Naive thymus-derived CD8-positive, alpha-beta T cell (primary cell): Measurements from ENCODE around the gene SUSD6. TPM values are rescaled to one million over a fixed set of nuclear protein-coding genes. Genes with fewer than 3 reads are reported as not detected.

Experiments
- ATAC-seq, 2 donors: fragments of 150-1000 bp; cut with Tn5 transposase in 1 of 2; sonication (Bioruptor Pico), chemical (Tn5 transposase) in 1 of 2; 1 replicate in 1 of 2; 2 replicates in 1 of 2; pipeline ENCODE4 v1.10.0; 2021; ENCODE audit warnings: mild to moderate bottlenecking in 2 of 2, moderate library complexity in 2 of 2
- POLR2A ChIA-PET: fragments of 350-600 bp; sonication (Branson Sonifier 250); formaldehyde crosslinking; loops from one replicate; lab custom pipeline; 2021; ENCODE audit warnings: antibody characterized with exemption; lab: Charles Lee
- DNase-seq, 10 donors: peaks; one replicate each; pipeline versions ENCODE4 v3.0.0 to v3.0.0-alpha.2; 2020 to 2022
- H3K27ac Mint-ChIP-seq, 10 donors: one replicate each; pipeline ENCODE4 v1.8.0; 2020 to 2022; ENCODE audit warnings: mild to moderate bottlenecking in 10 of 10, mixed read lengths in 10 of 10, moderate library complexity in 4 of 10, inconsistent platforms in 1 of 10
- H3K27me3 Mint-ChIP-seq, 5 donors: one replicate each; pipeline ENCODE4 v1.8.0; 2021 to 2022; ENCODE audit warnings: mixed read lengths in 5 of 5
- H3K36me3 Mint-ChIP-seq, 3 donors: one replicate each; pipeline ENCODE4 v1.8.0; 2020 to 2022; ENCODE audit warnings: mixed read lengths in 3 of 3, mild to moderate bottlenecking in 2 of 3, inconsistent platforms in 1 of 3
- H3K4me1 Mint-ChIP-seq, 4 donors: one replicate each; pipeline ENCODE4 v1.8.0; 2021 to 2022; ENCODE audit warnings: mixed read lengths in 4 of 4
- H3K4me3 Mint-ChIP-seq, 10 donors: one replicate each; pipeline ENCODE4 v1.8.0; 2020 to 2022; ENCODE audit warnings: mild to moderate bottlenecking in 10 of 10, mixed read lengths in 10 of 10, moderate library complexity in 6 of 10, inconsistent platforms in 1 of 10
- H3K9me3 Mint-ChIP-seq, 9 donors: one replicate each; pipeline ENCODE4 v1.8.0; 2020 to 2022; ENCODE audit warnings: mixed read lengths in 9 of 9, mild to moderate bottlenecking in 3 of 9, inconsistent platforms in 1 of 9, moderate library complexity in 1 of 9
- polyA plus RNA-seq, 3 donors: library from polyadenylated mRNA; unstranded; fragments of 300-500 nt; fragmentation: Illumina TruSeq; gene quantifications; one replicate each; pipeline ENCODE4 v1.2.3, GENCODE V29; 2021
- total RNA-seq, 8 experiments: library from RNA in 2 of 8; stranded (reverse) in 2 of 8; gene quantifications; one replicate each; pipeline ENCODE4 v1.2.3 and lab custom pipeline; 2021 to 2026

The SUSD6 gene
- total and polyA plus RNA-seq, 5 experiments from 2014 or later, result 4.5 to 38.8 (median 6.8) TPM

DNA sequence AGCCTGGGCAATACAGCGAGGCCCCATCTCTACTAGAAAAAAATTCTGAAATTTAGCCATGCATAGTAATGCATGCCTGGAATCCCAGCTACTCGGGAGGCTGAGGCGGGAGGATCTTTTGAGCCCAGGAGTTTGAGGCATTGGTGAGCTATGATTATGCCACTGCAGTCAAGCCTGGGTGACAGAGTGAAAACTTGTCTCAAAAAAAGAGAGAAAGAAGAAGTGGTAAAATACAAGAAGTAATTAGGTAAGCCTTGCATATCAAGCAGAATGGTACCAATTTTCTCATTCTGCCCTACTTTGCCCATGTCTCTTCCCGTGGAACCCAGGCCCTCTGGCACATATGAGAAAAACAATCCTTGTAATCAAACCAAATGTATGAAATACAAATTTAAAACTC lies 70.7 kb downstream of the SUSD6 start:
- Mint-ChIP-seq H3K4me3 (peak overlapping the region in 2 of 10 donors; percentile 3 to 44), H3K27ac (peak overlapping the region in 5 of 10 donors; percentile 22 to 85 (median 52)), H3K4me1 (peaks cover 37 to 73% (median 62%) of the 10 kb centered on the region in 4 donors), H3K36me3 (peaks cover 0 to 17% (median 10%) of the 10 kb centered on the region in 3 donors), H3K9me3 (no peaks in the 10 kb centered on the region), H3K27me3 (no peaks in the 10 kb centered on the region)
- no peak for DNase-seq
- ATAC-seq, result no peak
- POLR2A ChIA-PET, result interaction anchor here (0.6 kb wide), 1 partner anchor 58 kb away, joined by 4 read pairs; no protein-coding TSS in a partner anchor

DNA sequence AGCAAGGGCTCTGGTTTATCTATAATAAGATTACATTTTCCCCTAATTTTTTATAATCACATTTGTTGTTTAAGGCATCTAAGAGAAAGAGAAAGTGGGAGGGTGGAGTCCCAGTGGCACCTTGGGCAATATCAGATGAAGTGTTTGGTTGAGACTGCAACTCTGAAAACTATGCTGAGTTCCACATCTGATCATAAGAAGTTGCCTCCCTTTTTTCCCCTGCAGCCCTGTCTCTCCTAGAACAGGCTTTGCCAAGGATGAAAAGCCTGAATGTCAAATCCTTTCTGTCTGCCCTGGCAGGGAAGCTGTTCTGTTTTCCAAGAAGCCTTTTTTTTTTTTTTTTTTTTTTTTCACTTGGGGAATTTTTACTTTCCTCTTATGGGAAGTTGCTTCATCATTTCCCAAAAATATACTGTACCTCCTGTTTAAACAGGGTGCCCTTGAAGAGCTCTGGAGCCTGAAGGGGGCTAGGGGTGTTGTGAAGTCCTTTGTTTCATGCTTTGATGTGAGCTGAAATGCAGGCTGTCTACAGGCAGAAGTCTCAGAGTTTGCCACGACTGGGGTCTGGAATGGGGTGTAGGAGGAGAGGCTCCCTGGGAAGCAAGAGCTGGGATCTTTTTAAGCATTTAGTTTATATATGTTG lies 71.3 kb downstream of the SUSD6 start:
- Mint-ChIP-seq H3K4me1 (peaks cover 38 to 76% (median 63%) of the 10 kb centered on the region in 4 donors), H3K27ac (peak overlapping the region in 7 of 10 donors; percentile 16 to 85 (median 61)), H3K9me3 (no peaks in the 10 kb centered on the region), H3K36me3 (peaks cover 0 to 17% (median 10%) of the 10 kb centered on the region in 3 donors), H3K27me3 (no peaks in the 10 kb centered on the region), H3K4me3 (peak overlapping the region in 2 of 10 donors; percentile 3 to 44)
- ATAC-seq (peak in 1 of 2 donors; percentile 40), DNase-seq (no peak)
- POLR2A ChIA-PET, result interaction anchor here (0.6 kb wide), 1 partner anchor 59 kb away, joined by 4 read pairs; no protein-coding TSS in a partner anchor

GRCh38 chr14:69683971-69684370 lies 72.6 kb downstream of the SUSD6 start:
- H3K9me3 Mint-ChIP-seq, result no peaks in the 10 kb centered on the region
- peaks cover 44 to 82% (median 66%) of the 10 kb centered on the region in 4 donors for H3K4me1 Mint-ChIP-seq
- POLR2A ChIA-PET, result no interaction called here
- H3K36me3 Mint-ChIP-seq, result peaks cover 0 to 15% (median 10%) of the 10 kb centered on the region in 3 donors
- ATAC-seq (no peak), DNase-seq (no peak)
- peak overlapping the region in 7 of 10 donors; percentile 10 to 85 (median 48) for H3K27ac Mint-ChIP-seq
- no peaks in the 10 kb centered on the region for H3K27me3 Mint-ChIP-seq
- no peak overlapping the region for H3K4me3 Mint-ChIP-seq

DNA sequence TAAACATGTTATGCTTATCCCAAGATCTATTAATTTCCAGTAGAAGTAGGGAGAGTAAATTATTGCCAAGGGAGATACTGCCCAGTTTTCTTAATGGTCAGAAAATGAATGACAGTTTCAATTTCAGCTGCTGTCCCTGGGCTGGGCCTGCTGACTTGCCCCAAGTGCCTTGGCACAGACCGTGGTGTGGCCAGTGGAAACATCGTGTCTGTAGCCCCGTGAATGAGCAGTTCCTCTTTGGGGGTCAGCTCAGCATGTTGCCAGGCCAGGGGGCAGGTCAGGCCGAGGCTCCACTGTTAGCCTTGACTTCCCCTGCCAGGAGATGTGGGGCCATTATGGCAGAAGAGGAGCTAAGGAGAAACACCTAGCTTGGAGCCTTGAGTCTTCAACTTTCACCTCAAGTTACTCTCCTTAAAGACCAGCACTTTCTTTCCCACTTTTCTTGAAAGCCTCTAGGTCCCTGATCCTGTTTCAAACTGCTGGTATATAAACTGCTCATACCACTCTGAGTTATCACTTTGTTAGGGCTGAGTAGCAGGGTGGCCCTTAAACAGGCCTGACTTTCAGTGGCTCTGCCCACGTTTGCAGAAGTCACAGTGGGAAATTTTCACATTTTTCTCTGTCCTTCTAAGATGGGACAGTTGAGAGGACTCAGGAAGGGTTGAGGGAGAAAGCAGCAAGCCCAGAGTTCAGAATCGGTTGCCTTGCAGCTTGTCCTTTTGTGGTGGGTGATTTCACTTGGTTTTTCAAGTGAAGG lies 73.2 kb downstream of the SUSD6 start:
- no peak overlapping the region for H3K4me3 Mint-ChIP-seq

DNA sequence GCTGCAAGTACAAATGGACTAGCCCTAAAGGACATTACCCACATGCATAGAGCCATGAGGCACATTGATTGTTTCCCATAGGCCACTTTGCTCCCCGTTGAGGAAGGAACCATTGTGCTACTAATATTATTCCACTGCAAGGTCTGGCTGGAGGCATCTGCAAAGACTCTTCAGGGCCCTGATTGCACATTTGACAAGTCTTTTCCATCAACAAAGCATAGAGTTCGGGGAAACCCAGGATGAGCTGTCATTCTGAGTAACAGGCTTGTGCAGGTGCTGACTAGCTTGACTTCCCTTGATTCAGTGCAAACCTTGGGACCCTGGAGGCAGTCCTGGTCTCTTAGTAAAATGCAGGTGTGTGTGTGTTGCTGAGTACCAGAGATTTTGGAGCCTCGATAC lies 73.8 kb downstream of the SUSD6 start:
- Mint-ChIP-seq H3K27me3 (no peaks in the 10 kb centered on the region), H3K27ac (peak overlapping the region in 2 of 10 donors; percentile 71 to 85), H3K9me3 (no peaks in the 10 kb centered on the region), H3K4me3 (no peak overlapping the region), H3K36me3 (peaks cover 0 to 22% (median 8%) of the 10 kb centered on the region in 3 donors), H3K4me1 (peaks cover 44 to 83% (median 66%) of the 10 kb centered on the region in 4 donors)
- POLR2A ChIA-PET, result no interaction called here
- no peak for DNase-seq
- ATAC-seq, result no peak

More for the DNA sequence above, 73.2 kb downstream of the SUSD6 start:
- Mint-ChIP-seq H3K36me3 (peaks cover 0 to 20% (median 10%) of the 10 kb centered on the region in 3 donors), H3K9me3 (no peaks in the 10 kb centered on the region), H3K27ac (peak overlapping the region in 4 of 10 donors; percentile 32 to 85 (median 74)), H3K27me3 (no peaks in the 10 kb centered on the region), H3K4me1 (peaks cover 45 to 81% (median 68%) of the 10 kb centered on the region in 4 donors)
- POLR2A ChIA-PET, result no interaction called here
- ATAC-seq (no peak), DNase-seq (no peak)

DNA sequence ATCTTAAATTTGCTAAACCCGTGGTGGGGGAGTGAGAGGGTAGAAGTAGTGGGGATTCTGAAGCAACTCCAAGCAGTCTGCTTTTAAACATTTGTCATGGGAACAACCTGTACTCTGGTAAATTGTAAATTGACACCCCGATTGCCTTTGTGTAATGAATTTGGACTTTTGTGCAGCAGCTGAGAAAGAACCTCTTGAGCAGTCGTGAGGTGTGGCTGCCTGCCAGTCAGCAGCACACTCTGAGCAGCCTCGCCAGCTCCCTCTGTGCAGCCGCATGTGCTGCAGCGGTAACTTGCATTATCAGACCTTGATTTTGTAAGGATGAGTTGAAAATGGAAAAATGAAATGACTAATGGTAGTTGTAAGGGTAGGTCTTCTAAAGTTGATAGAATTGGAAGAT lies 74.3 kb downstream of the SUSD6 start:
- H3K36me3 Mint-ChIP-seq, result peaks cover 0 to 26% (median 8%) of the 10 kb centered on the region in 3 donors
- peak overlapping the region in 1 of 10 donors; percentile 23 for H3K4me3 Mint-ChIP-seq
- H3K27ac Mint-ChIP-seq, result peak overlapping the region in 5 of 10 donors; percentile 34 to 85 (median 45)
- POLR2A ChIA-PET, result no interaction called here
- H3K27me3 Mint-ChIP-seq, result no peaks in the 10 kb centered on the region
- no peaks in the 10 kb centered on the region for H3K9me3 Mint-ChIP-seq
- ATAC-seq (no peak), DNase-seq (no peak)
- H3K4me1 Mint-ChIP-seq, result peaks cover 39 to 82% (median 65%) of the 10 kb centered on the region in 4 donors

- Mint-ChIP-seq H3K27me3 (no peaks in the 10 kb centered on the region), H3K36me3 (peaks cover 0 to 21% (median 2%) of the 10 kb centered on the region in 3 donors), H3K4me1 (peaks cover 33 to 76% (median 62%) of the 10 kb centered on the region in 4 donors), H3K9me3 (no peaks in the 10 kb centered on the region), H3K4me3 (no peak overlapping the region), H3K27ac (peak overlapping the region in 2 of 10 donors; percentile 22 to 30)
- no peak for ATAC-seq
- POLR2A ChIA-PET, result interaction anchor here (1.3 kb wide), 1 partner anchor 18 kb away, joined by 3 read pairs; no protein-coding TSS in a partner anchor
- no peak for DNase-seq
Measured at GRCh38 chr14:69687606-69688298, 76.4 kb downstream of the SUSD6 start.

DNA sequence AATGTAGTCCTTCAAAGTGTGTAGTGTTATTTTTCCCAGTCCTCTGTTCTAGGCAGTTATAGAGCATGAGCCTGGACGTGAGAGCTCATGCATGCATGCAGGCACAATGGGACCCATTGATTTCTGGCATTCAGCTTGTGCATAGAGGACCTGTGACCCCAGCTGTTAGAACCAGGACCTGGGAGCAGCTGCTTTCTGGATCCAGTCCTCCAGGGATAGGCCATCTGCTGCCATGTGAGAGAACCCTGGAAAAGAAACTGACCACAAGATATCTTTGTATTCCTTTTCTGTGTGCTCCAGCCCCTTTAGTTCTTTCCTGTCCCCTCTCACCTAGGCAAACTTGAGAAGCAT lies 76.9 kb downstream of the SUSD6 start:
- Mint-ChIP-seq H3K4me1 (peaks cover 31 to 76% (median 62%) of the 10 kb centered on the region in 4 donors), H3K9me3 (no peaks in the 10 kb centered on the region), H3K27ac (peak overlapping the region in 2 of 10 donors; percentile 22 to 30), H3K36me3 (peaks cover 0 to 21% (median 2%) of the 10 kb centered on the region in 3 donors), H3K27me3 (no peaks in the 10 kb centered on the region), H3K4me3 (no peak overlapping the region)
- DNase-seq, result no peak
- POLR2A ChIA-PET, result interaction anchor here (1.3 kb wide), 1 partner anchor 17 kb away, joined by 3 read pairs; no protein-coding TSS in a partner anchor
- ATAC-seq, result no peak

DNA sequence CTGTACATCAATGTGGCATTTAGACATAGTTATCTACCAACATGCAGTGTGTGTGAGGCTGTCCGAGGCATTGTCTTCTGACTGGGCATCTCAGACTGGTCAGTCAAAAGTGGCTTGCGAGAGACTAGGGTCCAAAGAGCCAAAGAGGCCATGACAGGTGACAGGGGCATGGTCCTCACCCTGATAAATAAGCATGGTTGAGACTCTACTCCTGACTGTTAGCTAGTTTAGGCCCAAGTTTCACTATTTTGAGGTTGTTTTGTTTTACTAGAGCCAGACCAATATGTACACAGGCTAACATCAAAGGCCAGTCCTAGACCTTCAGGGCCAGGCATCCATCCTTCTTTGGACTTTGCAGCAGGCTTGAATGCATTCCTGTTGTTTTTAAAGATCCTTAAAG lies 78.6 kb downstream of the SUSD6 start:
- peak overlapping the region in 2 of 10 donors; percentile 43 to 48 for H3K27ac Mint-ChIP-seq
- no peak for ATAC-seq
- no peak overlapping the region for H3K4me3 Mint-ChIP-seq

GRCh38 chr14:69692594-69692993 lies 81.2 kb downstream of the SUSD6 start:
- DNase-seq, result no peak
- Mint-ChIP-seq H3K4me3 (no peak overlapping the region), H3K27me3 (no peaks in the 10 kb centered on the region), H3K27ac (peak overlapping the region in 6 of 10 donors; percentile 0 to 53 (median 14)), H3K9me3 (no peaks in the 10 kb centered on the region), H3K36me3 (peaks cover 0 to 22% (median 2%) of the 10 kb centered on the region in 3 donors), H3K4me1 (peaks cover 44 to 86% (median 73%) of the 10 kb centered on the region in 4 donors)
- POLR2A ChIA-PET, result no interaction called here
- ATAC-seq, result no peak

More for the DNA sequence above, 78.6 kb downstream of the SUSD6 start:
- H3K4me1 Mint-ChIP-seq, result peaks cover 35 to 76% (median 66%) of the 10 kb centered on the region in 4 donors
- DNase-seq, result no peak
- no peaks in the 10 kb centered on the region for H3K27me3 Mint-ChIP-seq
- no peaks in the 10 kb centered on the region for H3K9me3 Mint-ChIP-seq
- H3K36me3 Mint-ChIP-seq, result peaks cover 0 to 25% (median 2%) of the 10 kb centered on the region in 3 donors
- POLR2A ChIA-PET, result no interaction called here

DNA sequence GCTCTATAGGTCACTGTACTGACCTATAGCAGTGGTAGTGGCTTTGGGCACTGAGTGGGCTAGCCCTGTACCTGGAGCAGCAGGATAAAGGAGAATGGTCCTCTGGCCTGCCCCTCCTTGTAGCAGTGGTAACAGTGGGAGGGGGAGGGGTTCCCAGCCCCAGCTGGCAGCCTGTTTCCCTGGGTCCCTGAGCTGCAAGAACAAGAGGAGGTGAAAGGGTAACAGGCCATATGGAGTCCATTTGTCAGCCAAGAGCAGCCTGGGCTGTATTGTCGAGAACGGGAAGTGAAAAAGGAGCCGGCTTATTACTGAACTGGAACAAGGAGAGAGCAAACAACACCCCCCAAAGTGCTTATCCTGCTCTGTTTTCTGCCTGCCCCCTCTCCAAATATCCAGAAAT lies 81.7 kb downstream of the SUSD6 start:
- ATAC-seq (peak in 1 of 2 donors; percentile 42), DNase-seq (no peak)
- Mint-ChIP-seq H3K4me1 (peaks cover 41 to 88% (median 73%) of the 10 kb centered on the region in 4 donors), H3K4me3 (no peak overlapping the region), H3K27ac (peak overlapping the region in 3 of 10 donors; percentile 53 to 66 (median 57)), H3K36me3 (peaks cover 0 to 23% (median 2%) of the 10 kb centered on the region in 3 donors), H3K27me3 (no peaks in the 10 kb centered on the region), H3K9me3 (no peaks in the 10 kb centered on the region)
- POLR2A ChIA-PET, result no interaction called here
